NCI-H526 (cell line): ENCODE data around the gene NAA40.

Experiments
- DNase-seq, 2 experiments: peaks; one replicate each; lab custom pipeline; 2025; lab: John Stamatoyannopoulos, UW

NAA40 gene

GRCh38 chr11:63913866-63914830, 24.7 kb upstream of the NAA40 start:
- DNase-seq: no peak

DNA sequence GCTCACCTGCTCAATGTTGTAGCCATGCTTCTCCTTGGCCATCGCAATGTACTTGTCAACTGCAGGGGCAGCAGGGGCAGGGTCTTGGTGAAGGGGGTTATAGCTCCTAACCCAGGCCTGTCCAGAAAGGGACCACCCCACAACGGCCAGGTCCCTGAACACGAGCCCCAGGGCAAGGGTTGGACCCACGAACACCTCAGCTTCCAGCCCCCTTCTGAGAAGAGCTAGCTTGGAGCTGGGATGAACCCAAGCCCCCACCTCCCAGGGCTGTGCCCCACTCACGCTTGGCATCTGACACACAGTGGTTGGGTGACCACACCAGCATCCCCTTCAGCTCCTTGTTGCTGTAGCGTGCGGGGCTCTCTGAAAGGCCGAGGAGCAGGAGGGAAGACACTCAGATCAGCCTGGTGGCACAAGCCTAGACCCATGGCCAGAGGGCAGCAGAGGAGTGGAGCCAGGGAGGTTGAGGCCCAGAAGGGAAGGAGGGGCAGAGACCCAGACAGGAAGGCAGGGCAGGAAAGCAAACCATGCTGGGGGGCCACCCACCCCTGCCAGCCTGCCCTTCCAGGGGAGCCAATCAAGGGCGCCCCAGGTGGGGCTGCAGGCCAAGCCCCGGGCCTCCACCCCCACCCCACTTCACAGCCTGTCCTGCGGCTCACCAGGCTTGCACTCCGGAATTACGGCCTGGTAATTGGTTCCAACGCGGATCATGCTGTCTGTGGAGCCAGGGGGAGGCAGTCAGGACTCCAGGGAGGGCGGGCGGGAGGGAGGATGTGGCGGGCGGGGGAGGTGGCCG, 23.7 kb upstream of the NAA40 start:
- DNase-seq: peak in 1 of 2 experiments; percentile 56

DNA sequence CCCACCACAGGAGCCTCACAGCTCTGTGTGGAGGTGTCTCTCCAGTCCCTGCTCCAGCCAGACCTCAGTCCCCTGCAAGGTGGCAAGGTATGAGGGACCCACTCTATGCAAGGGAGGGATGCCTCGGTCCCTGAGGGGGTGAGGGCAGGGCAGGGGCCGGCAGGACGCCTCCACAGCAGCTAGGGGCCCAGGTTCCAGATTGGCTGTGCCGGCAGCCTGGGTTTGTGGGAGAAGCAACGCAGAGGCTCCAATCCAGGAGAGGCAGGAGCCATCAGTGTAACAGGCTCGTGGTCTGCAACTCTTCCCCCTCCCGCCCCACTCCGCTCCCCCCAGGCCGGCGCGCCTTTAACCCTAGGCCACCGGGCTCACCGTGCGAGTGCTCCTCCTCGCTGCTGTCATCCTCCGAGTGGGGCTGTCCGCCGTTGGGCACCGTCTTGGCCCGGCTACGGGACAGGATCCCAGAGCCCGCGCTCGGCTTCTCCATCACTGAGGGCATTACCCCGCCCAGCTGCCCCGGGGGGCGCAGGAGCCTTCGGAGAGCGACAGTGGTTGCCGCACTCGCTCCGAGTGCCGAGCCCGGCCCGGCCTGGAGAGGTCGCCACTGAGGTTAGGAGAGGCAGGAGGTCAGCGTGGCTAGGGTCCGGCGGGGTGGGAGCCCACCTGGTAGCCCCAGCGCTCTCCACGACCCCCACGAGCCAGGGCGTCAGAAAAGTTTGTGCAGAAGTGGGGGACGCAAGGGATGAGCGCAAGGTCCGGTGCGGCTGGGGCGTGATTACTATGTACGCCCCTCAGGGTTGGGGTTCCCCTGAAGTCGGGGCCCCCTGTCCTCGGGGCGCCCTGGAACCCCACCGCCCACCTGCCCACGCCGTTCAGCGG, 22.6 kb upstream of the NAA40 start:
- DNase-seq: peak in 1 of 2 experiments; percentile 81

DNA sequence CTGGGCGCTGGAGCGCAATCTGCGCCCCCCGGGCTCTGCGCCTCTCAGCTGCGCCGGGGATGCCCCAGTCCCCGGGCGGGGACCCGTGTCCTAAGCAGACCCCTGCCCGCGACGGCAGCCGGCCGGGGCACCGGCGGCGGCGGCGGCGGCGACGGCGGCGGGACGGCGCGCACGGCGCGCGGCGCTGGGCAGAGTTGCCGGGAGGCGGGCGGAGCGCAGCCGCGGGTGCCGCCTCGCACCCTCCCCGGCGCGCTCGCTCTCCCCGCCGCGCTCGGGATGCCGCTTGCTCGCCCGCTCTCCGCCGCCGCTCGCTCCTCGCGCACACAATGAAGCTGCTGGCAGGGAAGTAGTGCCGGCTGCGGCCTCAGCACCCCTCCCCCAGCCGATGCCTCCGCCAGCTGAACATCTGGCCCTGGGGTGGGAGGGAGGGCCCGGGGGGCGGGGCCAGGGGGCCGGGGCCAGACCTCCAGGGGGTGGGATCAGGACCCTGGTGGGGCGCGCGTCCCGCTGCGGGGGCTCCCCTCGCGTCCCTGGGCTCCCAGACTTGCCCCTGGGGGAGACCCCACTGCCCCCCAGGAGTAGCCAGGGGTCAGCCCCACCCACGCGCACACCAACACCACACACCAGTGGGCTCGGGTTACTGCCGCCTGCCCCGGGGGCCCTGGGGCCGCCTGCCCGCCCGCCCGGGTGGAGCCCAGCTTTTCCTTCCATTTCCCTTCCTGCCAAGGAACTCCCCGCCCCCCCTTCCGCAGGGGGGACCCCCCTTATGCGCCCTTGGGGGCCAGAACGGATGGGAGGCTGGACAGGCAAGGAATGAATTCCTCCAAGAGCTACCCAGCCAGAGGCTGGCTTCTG, 21.7 kb upstream of the NAA40 start, which contains the start of gene RCOR2:
RCOR2 (minus strand) TSS at position 328 of the 855 bp plus-strand sequence. CDS start 708 bp downstream, outside the sequence.
- peak; percentile 79 to 94 for DNase-seq

DNA sequence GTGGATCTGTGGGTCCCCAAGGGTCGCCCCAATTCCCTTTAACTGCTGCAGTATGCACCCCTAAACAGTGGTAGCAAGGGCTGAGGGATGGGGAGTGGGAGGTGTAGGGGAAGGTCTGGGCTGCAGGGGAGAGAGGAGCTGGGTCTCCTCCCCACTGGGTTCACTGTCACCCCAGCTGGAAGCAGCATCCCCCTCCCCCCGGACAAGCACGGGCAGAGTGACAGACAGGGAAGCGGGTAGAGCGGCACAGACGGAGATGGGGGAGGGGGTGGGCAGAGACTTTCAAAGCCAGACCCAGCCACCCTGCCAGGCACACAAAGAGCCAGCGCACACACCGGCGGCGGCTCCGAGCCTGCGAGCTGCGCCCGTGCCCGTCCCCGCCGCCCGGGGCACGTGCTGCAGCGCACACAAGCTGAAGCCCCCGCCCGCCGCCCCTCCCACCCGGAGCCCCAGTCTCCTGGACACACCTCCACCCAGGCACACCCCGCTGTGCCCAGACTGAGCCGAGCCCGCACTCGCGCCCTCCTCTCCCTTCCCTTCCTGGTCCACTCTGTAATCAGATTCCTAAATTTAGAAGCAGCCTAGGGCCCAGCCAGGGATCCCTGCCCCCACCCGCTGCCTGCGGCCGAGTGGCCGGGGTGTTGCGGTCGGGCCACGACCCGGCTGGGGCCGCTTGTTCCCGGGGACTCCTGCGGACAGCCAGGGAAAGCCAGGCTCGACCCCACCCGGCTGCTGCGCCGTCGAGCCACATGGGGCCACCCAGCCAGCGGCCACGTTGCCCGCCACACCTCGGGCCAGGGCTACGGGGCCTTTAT, 20.9 kb upstream of the NAA40 start:
- DNase-seq: peak; percentile 56 to 94

GRCh38 chr11:63918507-63919191, 20.2 kb upstream of the NAA40 start:
- DNase-seq: peak in 1 of 2 experiments; percentile 68

GRCh38 chr11:63919267-63920125, 19.3 kb upstream of the NAA40 start:
- DNase-seq: peak; percentile 67 to 91

DNA sequence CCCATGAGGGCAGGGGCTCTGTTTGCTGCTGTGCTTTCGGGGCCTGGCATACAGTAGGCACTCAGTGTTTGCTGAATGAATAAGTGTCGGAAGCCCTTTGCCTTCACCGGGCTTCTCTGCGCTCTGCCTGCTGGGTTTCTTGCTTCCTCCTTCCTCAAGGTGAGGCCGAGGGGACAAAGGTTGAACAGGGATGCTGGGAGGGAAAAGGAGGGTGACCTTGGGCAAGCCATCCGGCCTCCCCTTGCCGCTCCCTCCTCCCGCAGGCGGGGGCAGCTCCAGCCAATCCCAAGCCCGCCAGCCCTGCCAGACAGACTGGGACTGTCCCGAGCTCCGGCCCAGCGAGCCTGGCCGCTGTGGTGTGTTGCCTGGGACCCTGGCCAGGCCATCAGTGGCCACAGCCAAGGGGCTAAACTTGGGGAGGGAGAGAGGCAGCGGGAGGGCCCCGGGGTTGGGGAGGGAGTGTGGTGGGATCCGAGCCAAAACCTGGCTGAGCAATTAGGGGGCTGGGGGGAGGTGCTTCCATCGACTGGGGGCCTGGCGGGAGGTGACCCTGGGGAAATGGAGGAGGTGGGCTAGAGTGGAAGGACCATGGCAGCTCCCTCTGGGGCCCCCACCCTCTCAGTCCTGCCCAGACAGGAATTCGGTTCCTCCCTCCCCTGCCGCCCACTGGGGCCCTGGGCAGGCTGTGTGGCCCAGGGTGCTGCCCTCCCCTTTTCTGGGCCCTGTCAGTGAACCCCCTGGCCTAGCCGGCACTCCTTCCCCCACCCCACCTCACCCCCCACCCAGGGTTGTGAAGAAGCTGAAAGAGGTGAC, 18.5 kb upstream of the NAA40 start:
- DNase-seq: no peak

GRCh38 chr11:63920939-63921417, 17.8 kb upstream of the NAA40 start:
- no peak for DNase-seq

DNA sequence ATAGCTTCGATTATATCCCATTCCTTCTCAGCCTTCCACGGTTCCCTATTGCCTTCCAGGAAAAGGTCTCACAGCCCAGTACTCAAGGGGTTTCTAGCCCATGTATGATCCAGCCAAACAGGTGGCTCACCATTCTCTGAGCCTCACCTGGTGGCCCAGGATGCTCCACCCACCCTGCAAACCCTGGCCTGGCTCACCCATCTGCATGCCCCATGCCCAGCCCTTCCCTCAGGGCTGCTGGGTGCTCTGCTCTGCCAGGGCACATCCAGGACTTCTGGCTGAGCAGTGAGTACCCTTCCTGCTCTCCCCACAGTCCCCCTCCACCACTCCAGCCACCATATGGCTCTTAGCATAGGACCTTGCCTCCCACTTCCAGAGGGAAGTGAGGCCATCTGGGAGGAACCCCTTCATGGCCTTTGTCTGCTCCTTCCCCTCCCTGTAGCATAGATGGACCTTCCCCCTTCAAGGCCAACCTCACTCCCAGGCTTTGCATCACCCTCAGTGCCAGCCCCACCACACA, 16.1 kb upstream of the NAA40 start:
- DNase-seq: peak in 1 of 2 experiments; percentile 29

DNA sequence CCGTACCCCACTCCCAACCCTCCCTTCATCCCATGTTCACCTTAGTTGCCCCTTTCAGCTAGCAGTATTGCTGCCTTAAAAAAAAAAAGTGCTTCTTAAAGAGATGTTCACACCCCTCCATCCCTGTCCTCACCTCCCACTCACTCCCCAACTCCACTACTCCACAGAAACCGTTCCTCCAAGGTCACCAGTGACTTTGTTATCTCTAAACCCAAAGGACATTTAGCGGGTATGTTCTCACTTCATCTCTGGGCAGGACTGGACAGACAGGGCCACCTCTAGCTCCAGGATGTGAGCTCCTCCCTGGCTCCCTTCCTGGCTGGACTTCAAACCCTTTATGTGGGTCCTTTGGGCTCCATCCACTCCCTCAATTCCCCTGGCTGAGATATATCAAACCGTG, 15.5 kb upstream of the NAA40 start:
- DNase-seq: no peak

DNA sequence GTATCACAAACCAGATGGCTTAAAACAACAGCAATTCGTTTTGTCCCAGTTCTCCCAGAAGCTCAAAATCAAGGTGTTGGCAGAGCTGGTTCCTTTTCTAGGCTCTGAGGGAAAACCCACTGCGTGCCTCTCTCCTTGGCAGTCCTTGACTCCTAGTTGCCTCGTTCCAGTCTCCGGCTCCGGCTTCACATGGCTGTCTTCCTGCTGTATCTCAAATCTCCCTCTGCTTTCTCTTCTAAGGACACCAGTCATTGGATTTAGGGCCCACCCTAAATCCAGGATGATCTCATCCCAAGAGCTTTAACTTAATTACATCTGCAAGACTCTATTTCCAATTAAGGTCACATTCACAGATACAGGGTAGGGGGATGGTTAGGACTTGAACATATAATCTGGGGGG, 9.2 kb upstream of the NAA40 start:
- DNase-seq: no peak

- DNase-seq: no peak
Measured at GRCh38 chr11:63931045-63931444, 7.8 kb upstream of the NAA40 start.

DNA sequence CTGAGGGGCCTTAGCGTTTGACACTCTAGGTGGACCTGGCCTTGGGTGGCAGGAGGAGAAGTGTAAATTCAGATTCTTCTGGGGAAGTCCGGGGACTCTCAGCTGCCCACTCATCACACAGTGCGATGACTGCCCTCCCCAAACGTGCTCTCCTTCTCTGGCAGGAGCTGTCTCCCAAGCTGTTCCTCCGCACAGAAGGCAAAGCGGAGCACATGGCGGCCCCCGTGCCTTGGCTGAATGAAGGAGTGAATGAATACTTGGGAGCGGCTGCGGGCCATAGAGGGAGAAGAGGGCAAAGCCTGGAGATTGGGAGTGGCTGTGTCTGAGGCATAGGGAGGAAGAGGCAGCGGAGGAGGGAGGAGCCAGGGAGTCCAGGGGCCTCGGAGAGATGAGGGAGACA, 6.9 kb upstream of the NAA40 start:
- DNase-seq: no peak

- DNase-seq: no peak
Measured at GRCh38 chr11:63933459-63933858, 5.3 kb upstream of the NAA40 start.

DNA sequence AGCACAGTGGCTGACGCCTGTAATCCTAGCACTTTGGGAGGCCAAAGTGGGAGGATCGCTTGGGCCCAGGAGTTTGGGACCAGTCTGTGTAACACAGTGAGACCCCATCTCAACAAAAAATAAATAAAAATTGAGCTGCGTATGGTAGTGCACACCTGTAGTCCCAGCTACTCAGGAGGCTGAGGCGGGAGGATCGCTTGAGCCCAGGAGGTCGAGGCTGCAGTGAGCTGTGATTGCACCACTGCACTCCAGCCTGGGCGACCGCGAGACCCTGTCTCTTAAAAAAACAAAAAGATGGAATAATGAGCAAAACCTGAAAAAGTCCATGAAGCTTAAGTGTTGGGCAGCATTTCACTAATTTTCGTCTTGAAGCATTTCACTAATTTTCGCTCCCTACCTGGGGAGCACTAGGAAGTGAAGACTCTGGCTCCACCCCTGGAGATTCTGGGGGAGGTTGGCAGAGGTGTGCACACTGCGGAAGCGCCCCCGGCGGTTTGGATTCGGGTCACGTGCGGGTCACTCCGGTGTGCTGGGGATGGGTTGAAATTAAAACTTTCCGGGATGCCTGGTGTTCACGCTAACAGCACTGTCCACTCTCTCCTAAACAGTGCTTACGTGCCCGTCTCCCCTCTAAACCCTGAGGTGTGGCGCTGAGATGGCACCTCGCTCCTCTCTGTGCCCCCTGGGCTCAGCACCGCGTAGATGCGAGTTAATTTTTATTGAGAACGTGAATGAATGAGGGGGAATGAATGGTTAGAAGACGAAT, 906 bp upstream of the NAA40 start:
- peak in 1 of 2 experiments; percentile 65 for DNase-seq
